GM18907 (cell line): ENCODE data around the gene ASF1B.

Experiments used
- ATAC-seq: cut with Tn5 transposase; IDR thresholded peaks from one replicate; pipeline ENCODE4 v1.9.1; 2021; ENCODE audit warnings: mild to moderate bottlenecking, moderate library complexity; ENCODE audit not compliant: unreplicated experiment

The ASF1B gene

DNA sequence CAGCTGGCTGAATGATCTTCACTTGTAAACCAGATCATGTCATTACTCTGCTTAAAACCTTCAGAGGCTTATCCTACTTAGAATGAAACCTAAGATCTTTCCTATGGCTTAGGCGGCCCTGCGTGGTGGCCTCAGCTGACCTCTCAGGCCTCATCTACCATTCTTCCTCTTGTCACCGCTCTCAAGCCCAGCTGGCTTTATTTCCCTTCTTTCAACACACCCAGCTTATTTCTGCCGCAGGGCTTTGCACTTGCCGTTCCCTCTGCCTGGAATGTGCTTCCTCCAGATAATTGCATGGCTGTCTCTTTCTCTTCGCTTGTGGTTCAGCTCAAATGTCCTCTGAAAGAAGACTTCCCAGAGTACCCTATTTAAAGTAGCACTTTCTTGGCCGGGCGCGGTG, 3.6 kb upstream of the ASF1B start:
- no peak for ATAC-seq

DNA sequence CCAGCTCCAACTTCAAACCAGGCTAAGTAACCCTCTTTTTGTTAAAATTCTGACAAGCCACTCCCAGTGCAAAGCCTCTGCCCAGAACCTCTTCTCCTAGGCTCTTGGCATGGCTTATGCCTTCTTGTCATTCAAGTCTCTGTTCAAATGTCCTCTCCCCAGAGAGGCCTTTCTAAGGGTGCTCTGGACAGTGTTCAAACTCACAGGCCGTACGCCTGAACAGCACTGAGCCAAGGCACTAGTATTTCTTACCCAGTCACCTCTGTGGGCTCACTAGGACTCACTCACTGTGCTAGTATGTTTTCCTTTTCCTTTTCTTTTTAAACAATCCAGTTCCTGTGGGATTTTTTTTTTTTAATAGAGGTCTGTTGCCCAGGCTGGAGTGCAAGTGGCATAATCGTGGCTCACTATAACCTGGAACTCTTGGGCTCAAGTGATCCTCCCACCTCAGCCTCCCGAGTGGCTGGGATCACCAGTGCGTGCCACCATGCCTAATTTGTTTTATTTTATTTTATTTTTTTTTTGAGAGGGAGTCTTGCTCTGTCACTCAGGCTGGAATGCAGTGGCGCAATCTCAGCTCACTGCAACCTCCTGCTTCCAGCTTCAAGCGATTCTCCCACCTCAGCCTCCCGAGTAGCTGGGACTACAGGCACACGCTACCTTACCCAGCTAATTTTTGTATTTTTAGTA, 2.3 kb upstream of the ASF1B start:
- ATAC-seq, result no peak

DNA sequence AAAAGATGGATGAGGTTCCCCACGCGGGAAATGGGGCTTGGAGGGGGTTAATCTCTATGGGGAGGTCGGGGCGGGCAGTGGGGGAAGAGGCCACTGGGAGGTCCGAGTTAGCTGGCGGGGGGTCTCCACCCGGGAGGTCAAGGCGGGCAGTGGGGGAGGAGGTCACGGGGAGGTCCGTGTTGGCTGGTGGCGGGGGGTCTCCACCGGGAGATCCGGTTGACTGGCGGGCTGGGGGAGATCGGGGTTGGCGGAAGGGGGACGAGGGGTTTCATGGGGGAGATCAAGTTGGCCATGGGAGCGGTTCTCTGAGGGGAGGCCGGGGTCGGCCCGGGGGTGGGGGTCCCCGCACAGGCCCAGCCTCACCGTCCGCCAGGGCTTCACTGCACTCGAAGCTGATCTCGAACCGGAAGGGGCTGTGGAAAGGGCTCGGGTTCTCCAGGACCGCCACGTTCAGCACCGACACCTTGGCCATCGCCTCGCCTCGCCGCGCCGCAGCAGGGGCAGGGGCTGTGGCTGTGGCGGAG, 342 bp downstream of the ASF1B start:
- no peak for ATAC-seq

DNA sequence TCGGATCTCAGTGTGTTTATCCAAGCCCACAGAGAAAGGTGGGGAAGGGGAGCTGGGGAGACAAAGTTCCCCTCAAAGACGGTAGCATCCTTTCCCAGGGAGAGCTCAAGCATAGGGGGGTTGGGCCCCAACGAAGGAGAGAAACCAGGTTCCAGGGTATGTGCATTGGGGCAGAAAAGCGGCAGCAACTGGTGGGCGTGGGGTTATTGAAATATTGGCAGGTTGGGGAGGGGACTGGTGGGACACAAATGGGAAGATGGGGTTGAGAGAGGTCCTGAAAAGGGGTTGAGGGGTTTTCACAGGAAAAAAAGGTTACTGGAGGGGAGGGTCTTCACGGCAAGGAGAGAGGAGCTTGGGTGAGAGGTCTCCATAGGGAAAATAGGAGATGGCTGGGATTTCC, 1.0 kb downstream of the ASF1B start:
- no peak for ATAC-seq

DNA sequence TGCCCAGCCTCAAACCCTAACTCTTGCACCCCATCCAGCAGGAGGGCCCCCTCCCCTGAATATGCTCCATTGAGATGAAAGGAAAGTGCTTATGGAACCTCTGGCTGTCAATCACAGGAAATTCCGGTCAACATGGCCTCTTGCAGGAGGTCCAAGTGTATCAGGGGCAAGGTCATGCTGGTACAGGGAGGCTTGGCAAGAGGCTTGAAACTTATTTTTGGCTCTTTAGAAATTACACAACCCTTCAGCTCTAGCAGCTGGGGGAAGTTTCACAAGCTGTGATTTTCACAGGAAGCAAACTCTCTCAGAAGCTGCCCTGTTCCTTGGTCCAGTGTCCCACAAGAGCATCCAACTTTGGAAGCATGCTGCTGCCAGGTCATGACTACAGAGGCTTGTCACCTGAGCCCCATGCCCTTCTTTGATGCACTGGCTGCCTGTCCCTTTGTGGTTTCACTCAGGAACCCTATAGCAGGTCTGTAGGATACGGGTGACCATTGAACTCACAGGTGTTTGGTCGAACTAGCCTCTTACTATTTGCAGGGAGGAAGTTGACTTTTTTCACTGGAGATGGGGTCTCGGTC, 8.4 kb downstream of the ASF1B start:
- no peak for ATAC-seq

DNA sequence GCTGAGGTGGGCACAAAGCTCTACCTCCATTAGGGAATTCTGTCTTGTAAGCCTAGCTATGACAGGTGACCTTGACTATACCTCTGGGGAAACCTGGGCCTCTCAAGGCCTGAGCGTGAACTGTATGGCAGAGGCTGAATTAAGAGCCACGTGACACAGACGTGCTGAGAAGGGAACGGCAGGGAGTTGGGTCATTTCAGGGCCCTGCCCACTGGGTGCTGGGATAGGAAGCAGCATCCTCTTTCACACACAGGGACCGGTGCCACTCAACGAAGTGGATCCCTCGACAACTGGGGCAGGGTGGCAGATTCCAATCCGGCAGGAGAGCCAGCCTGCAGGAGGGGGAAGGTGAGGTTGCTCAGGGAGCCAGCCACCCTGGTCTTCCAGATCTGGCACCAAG, 9.2 kb downstream of the ASF1B start:
- ATAC-seq, result no peak

DNA sequence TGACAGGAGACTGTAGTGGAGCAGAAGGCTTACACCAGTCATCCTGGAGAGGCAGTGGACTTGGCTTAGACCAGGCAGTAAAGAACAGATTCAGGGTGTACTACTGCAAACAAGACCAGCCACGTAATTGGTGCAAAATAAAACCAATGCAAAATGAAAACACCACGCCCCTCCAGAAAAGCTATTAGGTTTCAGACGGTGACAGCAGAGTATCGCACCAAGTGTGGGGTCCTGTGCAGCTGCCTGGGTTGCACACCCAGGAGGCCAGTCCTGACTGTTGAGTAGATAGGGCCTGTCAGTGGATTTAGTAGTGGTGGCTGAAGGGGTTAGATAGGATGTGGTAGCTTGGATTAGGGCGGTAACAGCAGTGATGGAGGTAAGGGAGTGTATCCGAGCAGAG, 13.5 kb downstream of the ASF1B start:
- ATAC-seq, result no peak

DNA sequence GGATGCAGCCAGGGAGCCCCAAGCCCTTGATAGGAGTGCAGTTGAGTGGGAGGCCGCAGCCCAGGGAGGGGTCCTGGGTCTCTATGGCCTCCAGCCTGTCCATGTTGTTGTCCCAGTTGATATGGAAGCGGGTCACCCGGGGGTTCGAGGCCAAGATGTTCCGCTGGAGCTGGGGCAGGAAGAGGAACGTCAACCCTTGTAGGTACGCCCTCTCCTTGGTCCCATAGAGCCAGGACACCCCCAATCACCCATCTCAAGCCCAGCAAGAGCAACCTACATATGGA, 15.9 kb downstream of the ASF1B start:
- ATAC-seq, result no peak

DNA sequence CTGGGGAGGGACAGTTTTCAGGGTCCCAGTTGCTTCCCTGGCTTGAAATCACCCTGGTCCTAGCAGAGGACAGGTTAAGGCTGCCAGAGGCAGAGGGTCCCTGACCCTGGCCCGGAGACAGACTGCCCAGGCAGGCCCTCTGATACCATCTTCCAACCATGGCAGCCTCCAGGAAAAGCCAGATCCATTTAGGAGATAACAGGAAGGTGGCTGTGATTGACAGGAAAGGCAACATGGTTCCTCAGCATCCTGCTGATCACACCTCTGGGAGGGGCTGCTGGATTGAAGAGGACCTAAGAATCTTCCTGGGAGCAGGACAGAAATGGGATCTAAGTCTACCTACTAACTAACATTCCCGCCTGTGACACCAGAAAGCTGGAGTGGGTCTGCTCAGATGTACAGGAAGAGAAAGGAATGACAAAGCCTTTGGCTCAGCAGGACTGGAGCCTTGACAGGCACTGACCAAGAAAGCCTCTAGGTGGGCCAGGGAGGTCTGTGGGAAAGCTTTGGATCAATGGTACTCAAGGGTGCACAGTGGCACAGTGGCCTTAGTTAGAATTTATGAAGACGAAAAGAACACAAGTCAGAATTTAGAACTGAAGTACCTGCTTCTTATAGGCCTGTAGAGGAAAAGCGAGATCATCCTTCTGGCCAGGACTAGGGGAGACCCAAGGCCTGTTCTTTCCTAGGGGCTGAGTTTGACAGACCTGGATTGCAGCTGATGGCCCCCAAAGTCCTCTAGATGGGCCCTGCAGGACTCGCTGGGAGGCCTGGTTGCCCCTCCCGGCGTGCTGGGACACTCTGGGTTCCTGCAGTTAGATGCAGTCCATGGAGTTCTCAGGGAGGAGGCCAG, 16.5 kb downstream of the ASF1B start:
- ATAC-seq, result no peak

DNA sequence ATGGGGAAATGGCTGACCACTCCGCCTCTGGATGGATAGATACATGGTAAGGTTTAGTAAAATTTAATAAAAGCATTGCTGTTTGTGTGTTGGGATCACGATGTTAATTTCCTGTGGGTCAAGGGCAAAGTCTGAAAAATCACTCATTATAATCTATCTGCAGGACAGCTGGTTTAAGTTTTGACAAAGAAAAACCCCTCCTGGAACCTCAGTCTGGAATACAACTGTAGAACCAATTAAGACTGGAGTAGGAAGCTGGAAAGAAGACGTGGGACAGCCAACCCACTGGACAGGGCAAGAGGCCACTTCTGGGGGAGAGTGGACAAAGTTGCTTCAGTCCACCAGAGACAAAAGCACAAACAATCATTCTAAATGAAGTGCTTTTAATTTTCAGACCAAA, 17.2 kb downstream of the ASF1B start:
- ATAC-seq, result no peak

DNA sequence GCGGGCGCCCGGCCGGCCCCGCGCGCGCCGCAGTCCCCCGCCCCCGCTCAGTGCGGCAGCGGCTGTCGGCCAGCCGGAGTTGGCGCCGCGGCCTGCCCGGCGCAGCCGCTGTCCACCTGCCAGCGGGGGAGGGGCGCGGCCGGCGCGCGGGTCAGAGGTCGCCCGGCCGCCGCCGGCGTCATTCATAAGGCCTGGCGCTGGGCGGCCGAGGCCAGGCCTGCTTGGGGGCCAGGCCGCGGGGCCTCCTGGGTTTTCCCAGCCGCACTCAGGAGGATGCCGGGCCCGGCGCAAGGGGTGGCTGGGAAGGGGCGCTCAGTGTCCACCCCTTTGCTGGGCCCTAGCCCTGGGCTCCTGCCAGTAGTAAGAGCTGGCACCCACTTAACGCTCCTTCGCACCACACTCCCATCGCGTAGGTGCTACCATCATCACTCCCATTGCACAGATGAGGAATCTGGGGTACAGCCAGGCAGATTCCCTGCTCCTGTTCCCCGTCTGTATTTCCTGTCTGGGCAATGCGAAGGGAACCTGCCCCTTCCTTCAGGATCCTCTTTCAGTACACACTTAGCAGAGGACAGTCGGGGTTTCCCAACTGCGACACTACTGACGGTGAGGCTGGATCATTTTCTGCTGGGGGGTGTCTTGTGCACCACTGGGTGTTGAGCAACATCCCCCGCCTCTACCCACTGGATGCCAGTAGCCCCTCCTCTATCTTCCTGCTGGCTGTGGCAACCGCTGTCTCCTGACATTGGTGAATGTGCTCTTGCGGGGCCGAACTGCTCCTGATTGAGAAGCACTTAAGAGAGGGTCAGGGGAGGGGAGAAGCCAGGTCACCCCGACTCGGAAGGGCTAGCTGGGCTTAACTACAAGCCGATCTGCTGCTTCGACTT, 18.0 kb downstream of the ASF1B start:
- peak; percentile 37 for ATAC-seq

DNA sequence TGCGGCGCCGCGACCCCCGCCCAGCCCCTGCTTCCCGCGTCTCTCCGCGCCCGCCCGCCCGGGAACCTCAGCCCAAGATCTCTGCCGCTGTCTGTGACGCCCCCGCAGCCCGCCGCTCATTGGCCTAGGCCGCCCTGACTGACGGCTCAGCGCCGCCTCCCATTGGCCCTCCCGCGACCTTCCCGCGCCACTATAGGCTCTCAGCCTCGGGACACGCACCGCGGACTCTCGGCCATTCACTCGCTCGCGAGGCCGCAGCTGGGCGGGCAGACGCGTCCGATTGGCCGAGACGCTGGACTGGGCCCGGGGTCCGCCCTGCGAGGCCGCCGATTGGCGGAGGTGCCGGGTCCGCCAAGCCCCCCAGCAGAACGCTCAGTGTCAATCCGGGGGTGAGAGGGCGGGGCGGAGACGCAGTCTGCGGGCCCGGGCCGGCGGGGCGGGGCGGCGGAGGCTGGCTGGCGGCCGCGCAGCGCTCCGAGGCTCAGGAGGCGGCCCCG, 18.7 kb downstream of the ASF1B start, which contains the start of gene PRKACA:
PRKACA (minus strand) TSS at position 95 of the 497 bp plus-strand sequence. CDS start 215 bp downstream, outside the sequence.
- peak; percentile 90 for ATAC-seq

DNA sequence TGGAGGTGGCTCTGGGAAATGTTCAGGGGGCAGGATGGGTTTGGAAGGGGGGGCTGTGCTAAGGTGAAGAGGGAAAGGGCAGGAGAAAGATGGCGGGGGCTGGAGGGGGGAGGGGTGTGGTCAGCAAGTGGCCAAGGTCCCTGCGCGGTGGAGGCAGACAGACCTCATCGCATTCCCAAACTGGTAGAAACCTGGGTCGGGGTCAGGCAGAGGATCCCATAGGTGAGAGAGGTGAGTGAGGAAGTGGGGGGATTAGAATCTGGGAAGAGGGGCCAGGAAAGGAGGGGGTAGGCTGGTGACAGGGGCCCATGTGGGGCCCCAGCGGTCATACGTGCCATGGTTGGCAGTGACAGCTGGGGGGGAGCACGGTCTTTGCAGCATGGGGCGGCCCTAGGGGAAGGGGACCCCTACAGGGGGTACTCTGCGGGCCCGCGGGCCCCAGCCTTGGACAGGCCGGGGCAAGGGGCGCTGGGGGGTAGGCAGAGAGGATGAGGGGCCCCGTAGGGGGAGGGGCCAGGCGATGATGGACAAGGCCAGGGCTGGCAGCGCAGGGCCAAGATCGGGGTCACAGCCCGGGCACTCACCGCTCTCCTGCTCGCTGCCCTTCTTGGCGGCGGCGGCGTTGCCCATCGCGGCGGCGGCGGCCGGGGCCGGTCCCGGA, 19.3 kb downstream of the ASF1B start:
- ATAC-seq, result no peak

DNA sequence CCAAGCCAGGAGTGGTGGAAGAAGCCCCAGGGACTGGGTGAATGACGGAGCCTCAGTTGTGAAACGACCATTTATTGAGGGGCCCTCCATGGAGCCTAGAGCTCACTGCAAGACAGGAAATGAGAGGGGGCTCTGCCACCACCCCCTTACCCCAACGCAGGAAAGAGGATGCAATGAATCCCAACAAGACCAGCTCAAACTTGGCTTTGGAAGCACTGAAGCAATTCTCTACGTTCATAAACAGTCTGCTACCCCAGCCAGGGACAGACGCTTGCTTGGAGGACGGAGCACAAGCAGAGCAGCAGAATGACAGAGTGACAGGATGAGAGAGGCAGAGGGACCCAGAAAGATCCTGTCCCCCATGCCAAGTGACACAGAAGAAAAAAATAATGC, 19.9 kb downstream of the ASF1B start:
- no peak for ATAC-seq

DNA sequence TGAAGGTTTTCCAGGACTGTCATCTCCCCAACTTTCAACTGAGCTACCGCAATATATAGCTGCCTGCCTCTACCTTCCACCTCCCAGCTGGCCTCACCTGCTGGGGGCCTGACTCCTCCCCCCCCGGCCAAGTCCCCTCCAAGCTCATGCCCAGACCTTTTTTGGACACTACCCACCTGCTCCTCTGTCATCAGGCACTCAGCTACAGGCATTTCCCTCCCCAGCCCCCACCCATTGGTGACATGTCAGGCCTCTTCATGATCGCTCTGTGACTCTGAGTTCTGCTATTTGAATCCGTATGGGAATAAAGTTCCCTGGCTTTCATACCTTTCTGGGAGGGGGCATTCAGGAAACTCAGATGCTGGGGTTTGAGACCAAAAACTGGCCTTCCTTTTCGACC, 20.6 kb downstream of the ASF1B start:
- ATAC-seq, result no peak

DNA sequence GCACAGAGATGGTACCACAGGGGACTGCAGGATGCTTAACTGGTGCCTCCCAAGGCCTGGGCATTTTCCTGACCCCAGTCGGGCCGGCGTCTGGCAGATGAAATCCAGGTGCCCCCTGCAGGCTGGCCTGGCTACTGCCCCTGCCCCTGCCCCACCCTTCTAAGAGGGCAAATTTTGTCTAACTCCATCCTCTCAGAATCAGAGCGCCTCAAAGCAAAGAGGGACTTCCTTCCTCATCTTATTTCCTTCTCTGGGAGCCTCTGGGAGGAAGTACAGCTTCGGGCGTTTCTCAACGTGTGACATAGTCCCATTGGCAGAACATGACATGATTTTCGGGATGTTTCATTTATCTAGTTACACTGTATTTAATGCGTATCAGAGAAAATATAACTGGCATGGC, 21.5 kb downstream of the ASF1B start:
- no peak for ATAC-seq

DNA sequence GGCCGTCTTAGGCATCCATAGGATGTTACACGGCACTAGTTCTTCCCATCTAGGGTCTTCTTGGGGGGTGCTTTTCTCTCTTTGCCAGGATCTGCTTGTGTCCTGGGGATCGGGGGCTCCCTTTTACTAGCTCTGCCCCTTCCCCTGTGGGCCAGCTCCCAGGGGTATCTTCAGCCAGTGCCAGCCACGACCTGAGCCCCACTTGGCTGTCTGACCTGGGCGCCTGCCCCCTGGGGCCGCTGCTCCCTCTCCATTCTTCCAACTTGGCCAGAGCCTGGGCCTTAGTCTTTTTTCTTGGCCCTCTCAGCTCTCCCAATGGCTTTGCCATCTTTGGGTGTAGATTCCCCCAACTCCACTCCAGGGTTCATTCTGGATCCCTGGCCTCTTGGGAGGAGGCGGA, 21.9 kb downstream of the ASF1B start:
- ATAC-seq, result no peak

DNA sequence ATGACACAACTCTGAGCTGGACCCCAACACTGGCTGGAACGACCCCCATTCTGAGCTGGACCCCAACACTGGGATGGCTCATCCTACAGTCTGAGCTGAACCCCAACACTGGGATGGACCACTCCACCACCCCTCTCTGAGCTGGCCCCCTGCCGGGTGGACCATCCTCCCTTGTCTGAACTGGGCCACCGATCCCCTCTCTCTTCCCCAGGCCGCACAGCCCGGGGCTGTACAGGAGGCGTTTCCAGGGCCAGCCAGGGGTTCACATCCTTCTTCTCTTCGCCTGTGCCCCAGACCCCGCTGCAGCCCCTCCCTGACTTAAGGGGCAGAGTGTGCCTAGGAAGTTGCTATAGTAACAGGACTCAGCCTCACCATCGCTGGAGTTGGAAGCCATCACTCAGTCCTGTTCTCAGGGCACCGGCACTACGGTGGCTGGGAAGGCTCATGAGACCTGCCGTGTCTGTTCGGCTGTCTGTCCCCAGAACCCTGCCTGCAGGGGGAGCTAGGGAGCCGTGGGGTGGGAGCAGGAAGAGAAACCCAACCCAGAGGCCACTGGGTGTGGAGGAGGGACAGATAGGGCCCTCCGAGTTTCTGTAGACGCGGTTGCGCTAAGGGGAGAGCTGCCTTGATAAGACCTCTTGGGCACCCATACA, 22.5 kb downstream of the ASF1B start:
- no peak for ATAC-seq

DNA sequence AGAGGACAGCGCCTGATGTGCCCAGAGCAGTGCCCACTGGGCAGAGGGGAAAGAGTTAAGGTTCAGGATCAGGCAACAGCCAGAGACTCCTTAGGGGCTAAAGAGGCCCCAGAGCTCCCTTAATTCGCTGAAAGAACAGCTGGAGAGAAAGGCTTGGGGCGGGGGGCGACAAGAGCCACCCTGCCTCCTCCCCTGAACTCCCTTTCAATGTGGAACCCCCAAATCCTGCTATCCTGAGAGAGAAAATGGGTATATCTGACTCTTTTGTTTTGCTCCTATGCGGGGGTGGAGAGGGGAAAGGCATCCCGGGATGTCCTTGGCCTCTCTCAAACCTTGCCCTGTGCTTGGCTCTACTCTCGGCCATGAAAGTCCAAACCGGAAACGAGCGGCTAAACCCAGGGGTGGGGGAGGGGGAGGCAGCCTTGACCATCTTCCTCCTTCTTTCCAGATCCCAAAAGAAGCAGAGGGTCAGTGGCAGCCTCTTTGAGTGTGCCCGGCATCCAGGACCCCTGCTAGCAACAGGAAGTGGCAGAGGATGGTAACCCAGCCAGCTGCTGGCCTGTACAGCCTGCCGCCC, 23.5 kb downstream of the ASF1B start:
- no peak for ATAC-seq
